GM21367 (cell line): ENCODE measurements around the gene CBL.

Source experiments
- ATAC-seq: cut with Tn5 transposase; IDR thresholded peaks from one replicate; pipeline ENCODE4 v1.9.1; 2021; ENCODE audit not compliant: unreplicated experiment

Gene CBL

DNA sequence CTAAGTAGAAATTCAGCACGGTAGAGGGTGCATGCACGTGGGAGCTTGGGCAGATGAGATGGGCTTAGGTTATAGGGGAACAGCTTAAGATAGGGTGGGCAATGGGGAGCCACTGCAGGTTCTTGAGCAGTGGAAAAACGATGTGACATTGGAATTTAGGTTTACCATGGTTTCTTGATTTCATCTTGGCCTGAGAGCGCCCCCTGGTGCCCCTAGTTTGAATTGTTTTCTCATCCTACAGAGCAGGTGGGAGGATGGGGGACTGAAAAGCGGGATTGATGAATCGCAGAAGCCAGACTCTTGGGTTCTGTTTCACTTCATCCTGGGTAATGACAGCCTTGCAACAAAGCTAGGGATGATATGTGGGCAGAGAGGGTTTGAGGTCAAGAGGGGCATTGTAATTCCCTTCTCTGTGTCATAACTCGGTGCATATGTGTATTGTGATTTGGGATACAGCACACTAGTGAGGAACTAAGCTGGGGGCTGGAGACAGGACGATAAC lies 117.4 kb downstream of the CBL start:
- ATAC-seq: no peak

- no peak for ATAC-seq
These were observed 118.0 kb downstream of the CBL start for GRCh38 chr11:119324189-119324588.

- ATAC-seq: no peak
These were observed 123.2 kb downstream of the CBL start for GRCh38 chr11:119329320-119329719.

- ATAC-seq: no peak
These were observed 124.1 kb downstream of the CBL start for GRCh38 chr11:119330237-119330636.

DNA sequence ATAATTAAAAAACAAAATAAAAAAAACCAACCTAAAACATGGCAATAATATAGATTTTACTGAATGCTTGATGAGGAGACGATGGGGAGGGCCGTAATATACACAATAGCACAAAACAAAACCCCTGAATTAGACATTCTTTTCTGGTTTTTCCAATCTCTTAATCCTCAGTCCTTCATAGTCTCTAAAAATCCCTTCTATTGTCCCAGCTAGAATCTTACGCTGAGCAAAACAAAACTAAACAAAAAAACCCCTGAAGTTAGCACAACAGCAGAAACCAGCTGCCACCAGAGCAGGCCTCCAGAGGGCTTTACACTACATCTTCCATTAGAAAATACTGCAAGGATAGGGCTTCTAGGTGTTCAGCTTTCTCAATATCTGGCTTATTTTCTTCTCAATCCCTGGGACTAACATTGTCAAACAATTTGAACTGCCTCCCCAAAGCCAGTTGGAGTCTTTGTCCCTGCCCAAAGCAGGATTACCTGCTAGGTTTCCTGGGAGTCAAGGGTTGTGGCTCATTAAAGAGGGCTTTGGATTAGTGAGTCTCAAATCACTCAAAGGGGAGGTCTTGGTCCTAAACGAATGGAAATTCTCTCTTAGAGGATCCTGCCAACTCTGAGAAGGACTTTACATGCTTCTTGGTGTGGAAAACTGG lies 126.1 kb downstream of the CBL start:
- ATAC-seq: no peak

DNA sequence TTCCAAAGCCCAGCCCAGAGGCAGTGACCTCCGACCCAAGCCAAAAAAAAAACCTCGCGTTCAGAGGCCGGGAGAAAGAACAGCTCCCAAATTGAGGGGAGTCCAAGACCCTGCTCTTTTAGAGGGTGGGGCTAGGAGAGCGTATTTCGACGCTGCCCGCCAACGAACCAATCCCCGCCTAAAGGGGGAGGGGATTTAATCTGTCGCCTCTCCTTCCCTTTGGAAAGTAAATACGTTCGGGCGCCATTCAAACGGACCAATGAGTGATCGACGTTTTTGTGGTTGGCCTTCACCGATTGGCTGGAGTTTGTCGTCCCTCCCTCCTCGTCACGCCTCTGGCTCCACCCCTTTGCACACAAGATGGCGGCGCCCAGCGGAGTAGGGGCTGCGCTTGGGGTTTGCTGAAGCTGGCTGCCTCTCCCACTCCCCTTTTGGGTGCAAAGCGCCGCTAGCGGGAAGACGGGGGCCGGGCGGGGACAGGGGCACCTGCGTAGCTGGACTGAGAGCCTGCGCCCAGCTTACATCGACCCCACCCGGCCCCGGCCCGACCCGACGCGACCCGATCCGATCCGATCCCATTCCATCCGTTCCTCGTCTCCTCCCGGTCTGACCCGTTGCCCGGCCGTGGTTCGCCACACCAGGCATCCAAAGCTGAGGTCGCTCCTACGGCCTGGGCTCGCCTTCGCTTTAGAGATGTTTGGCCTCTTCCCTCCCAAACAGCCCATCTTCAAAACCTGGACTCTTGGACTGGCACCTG lies 128.2 kb downstream of the CBL start, which contains the start of gene RNF26:
TSS of gene RNF26 (plus strand) at position 354 of the 757 bp plus-strand sequence. CDS start 596 bp downstream, outside the sequence.
- ATAC-seq: peak; percentile 71

DNA sequence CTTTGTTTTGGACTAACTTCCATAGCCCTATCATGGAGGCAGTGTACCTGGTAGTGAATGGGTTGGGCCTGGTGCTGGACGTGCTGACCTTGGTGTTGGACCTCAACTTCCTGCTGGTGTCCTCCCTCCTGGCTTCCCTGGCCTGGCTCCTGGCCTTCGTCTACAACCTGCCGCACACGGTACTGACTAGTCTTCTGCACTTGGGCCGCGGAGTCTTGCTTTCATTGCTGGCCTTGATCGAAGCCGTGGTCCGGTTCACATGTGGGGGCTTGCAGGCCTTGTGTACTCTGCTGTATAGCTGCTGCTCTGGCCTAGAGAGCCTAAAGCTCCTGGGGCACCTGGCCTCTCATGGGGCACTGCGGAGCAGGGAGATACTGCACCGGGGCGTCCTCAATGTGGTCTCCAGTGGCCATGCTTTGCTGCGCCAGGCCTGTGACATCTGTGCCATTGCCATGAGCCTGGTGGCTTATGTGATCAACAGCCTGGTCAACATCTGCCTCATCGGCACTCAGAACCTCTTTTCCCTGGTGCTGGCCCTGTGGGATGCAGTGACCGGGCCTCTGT lies 129.0 kb downstream of the CBL start:
- no peak for ATAC-seq

DNA sequence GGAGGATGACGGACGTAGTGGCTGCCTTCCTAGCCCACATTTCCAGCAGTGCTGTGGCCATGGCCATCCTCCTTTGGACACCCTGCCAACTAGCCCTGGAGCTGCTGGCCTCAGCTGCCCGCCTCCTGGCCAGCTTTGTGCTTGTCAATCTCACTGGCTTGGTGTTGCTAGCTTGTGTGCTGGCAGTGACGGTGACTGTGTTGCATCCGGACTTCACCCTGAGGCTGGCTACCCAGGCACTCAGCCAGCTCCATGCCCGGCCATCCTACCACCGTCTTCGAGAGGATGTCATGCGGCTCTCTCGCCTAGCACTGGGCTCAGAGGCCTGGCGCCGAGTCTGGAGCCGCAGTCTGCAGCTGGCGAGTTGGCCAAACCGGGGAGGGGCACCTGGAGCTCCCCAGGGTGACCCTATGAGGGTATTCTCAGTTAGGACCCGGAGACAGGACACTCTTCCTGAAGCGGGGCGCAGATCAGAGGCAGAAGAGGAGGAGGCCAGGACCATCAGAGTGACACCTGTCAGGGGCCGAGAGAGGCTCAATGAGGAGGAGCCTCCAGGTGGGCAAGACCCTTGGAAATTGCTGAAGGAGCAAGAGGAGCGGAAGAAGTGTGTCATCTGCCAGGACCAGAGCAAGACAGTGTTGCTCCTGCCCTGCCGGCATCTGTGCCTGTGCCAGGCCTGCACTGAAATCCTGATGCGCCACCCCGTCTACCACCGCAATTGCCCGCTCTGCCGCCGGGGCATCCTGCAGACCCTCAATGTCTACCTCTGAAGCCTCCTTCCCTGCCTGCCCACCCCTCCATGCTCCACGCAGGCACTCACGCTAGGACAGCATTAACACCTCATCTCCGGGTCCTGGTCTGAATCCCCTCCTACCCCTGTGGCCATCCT lies 129.8 kb downstream of the CBL start:
- ATAC-seq: no peak

DNA sequence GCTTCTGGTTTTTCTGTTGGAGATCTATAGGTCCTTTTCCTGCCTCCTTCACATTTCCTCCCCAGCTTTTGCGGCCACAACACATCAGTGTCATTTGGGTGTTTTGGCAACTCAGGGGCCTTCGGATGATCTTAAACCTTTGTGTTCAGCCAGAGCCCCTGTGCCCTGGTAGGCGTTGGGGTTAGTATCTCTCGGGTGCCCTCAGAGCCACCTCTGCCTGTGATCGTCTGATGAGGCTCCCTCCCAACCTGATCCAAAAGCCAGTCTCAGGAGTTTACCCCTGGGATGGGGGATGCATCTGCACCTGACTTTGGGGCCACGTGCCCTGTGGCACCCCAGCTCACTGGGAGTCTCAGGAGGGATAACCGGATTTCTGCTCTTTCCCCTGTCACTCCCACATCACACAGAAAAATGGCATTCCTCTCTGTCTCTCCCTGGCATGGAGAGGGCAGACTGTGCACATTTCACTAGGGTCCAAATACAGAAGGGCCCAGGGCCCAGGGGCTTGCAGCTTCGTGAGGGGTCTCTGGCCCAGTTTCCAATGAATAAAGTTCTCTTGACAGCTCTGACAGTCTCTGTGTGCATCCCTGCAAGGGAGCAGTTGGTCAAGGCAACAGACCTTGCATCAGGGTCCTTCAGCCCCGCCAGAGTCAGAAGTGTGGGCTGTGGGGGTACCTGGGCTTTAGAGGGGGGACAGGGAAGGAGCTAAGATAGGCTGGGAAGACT lies 130.8 kb downstream of the CBL start:
- ATAC-seq: no peak

GRCh38 chr11:119337581-119338317 lies 131.6 kb downstream of the CBL start:
- no peak for ATAC-seq

DNA sequence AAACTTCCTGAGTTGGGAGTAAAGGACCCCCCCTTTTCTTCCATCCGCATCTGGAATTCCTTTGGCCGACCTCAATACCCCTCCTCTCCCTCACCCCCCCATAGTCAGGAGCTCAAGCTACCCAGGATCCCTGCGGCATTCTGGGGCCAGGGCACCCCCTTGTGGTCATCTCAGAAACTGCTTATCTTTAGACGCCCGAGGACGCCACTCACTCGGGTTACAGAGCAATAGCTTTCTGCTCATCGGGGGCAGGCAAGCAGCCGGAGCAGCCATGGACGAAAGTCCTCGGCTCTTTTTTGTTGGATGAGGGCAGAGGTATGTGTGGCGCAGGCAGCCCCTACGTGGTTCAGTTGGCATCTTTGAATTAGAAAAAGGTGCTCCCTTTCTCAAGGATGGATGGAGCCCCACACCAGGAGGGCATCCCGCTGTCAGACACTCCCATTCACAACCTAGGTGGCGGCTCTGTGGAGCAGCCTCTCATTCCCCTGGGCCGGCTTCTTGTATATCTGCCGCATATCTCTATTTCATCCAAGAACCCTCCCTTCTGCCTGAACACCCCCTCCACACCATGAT lies 132.3 kb downstream of the CBL start:
- ATAC-seq: no peak

GRCh38 chr11:119338965-119339588 lies 132.9 kb downstream of the CBL start:
- ATAC-seq: no peak

- no peak for ATAC-seq
These were observed 133.6 kb downstream of the CBL start for GRCh38 chr11:119339589-119340334.

DNA sequence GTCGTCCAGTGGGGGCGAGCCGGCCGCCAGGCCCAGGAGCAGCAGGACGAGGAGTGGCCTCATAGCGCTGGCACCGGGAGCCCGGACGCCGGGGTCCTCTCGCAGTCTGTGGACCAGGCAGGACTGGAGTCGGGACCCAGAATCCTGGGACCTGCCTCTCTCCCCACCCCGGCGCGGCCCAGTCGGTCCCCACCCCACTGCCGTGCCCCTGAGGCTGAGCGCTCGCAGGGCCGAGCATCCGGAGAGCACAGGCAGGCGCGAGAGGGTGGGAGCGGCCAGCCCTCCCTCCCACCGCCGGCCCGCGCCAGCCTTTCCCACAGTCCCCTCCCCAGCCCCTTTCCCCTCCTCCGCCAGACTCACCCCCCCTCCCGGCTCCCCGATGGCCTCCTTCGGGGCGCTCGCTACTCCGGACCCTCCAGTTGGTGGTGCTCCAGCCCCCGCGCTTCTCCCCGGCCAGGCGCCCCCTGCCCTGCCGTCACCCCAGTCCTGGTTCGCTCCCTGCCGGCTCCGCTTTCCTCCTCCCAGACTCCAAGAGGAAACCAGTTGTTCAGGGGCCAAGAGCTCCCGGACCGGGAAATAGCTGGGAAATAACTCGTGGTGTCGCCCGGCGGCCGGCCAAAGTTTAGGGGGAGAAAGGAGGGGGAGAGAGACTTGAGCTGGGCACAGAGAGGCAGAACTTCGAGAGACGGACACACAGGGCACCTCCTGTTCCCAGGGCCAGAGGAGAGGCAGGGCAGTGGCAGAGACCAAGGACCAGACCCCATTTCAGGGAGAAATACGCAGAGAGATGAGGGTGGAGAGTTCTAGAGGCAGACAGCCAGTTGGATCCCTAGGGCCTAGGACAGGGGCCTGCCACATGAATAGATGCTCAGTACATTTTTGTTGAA lies 134.4 kb downstream of the CBL start, which contains the start of gene C1QTNF5:
TSS of gene C1QTNF5 (minus strand) at position 549 of the 887 bp plus-strand sequence. CDS start at position 63, 486 bp downstream.
- ATAC-seq: no peak

GRCh38 chr11:119341222-119342022 lies 135.3 kb downstream of the CBL start:
- ATAC-seq: no peak

DNA sequence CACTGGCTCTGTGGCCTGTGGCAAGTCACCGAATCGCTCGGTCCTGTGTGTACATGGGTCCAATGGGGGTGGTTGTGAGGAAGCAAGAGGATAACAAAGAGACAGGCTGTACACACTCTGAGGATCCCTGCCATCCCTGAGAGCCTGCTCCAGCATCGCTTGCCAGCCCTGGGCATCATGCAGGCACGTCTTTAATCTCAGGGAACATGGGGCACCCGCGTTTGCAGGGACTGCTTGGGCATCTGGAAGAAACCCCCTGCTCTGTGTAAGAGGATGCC lies 135.8 kb downstream of the CBL start:
- ATAC-seq: no peak
